Activated T-cell treated with anti-CD3 and anti-CD28 coated beads, Interleukin-2, amount 50 U/mL, for 72 hours (primary cell): ENCODE results near the gene BCL7C. TPM values are rescaled to one million over a fixed set of nuclear protein-coding genes. Genes with fewer than 3 reads are reported as not detected.
A peak's percentile ranks its signal among the peaks of the same experiment; 100 is the strongest.

ENCODE experiments used
- ATAC-seq, 2 donors: fragments of 150-1000 bp; cut with Tn5 transposase; replicated peaks in 1 of 2; 2 replicates each; pipeline ENCODE4 v1.10.0; 2021; ENCODE audit warnings: moderate library complexity in 2 of 2, mild to moderate bottlenecking in 1 of 2
- DNase-seq, 2 donors: peaks; one replicate each; pipeline ENCODE4 v3.0.0; 2021 to 2022; ENCODE audit warnings: mixed read lengths in 1 of 2
- H3K27ac Mint-ChIP-seq: one replicate; pipeline ENCODE4 v1.8.0; 2022; ENCODE audit warnings: mild to moderate bottlenecking, moderate library complexity, mixed read lengths
- H3K27me3 Mint-ChIP-seq: one replicate; pipeline ENCODE4 v1.8.0; 2022; ENCODE audit warnings: low read depth, mixed read lengths
- H3K36me3 Mint-ChIP-seq, 2 donors: one replicate each; pipeline ENCODE4 v1.8.0; 2022; ENCODE audit warnings: mixed read lengths in 2 of 2, mild to moderate bottlenecking in 1 of 2; ENCODE audit not compliant: insufficient read depth in 2 of 2
- H3K4me1 Mint-ChIP-seq: one replicate; pipeline ENCODE4 v1.8.0; 2022; ENCODE audit warnings: low read depth, mixed read lengths
- H3K4me3 Mint-ChIP-seq, 2 donors: one replicate each; pipeline ENCODE4 v1.8.0; 2022; ENCODE audit warnings: mild to moderate bottlenecking in 2 of 2, mixed read lengths in 2 of 2, moderate library complexity in 2 of 2
- H3K9me3 Mint-ChIP-seq, 2 donors: one replicate each; pipeline ENCODE4 v1.8.0; 2022; ENCODE audit warnings: mixed read lengths in 2 of 2
- total RNA-seq, 2 donors: library from RNA; stranded (reverse); gene quantifications; one replicate each; pipeline ENCODE4 v1.2.3, GENCODE V29; 2022

Gene BCL7C
- total RNA-seq, 2 donors from 2014 or later = 21.7 to 23.2 TPM

DNA sequence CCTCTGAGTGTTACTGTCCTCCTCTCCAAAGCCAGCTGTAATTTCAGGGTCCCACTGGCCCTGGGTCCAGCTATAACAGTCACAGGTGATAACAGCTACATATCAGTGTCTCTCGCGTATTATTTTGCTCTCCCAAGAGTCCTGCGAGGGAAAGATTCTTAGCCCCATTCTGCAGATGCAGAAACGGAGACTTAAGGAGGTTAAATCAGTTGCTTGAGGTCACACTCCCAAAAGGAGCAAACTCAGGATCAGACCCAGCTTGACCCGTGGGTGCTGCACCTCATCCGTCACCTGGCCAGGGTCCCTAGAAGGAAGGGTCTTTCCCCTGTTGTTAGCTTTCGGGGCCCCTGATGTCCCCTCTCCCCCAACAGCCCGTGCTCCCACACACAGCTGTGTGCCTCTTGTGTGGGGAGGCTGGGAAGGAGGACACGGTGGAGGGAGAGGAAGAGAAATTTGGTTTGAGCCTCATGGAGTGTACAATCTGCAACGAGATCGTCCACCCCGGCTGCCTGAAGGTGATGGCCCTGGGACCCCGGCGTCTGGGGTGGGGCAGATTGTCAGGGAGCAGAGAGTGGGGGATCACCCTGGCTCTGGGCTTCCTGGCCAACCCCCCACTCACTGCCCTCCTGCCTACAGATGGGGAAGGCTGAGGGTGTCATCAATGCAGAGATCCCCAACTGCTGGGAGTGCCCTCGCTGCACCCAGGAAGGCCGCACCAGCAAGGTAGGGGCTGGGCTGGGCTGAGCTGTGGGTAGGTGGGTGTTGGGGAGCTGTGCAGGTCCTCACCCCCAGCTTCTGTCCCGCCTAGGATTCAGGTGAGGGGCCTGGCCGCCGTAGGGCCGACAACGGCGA is 33.3 kb upstream of the BCL7C start:
- no peak overlapping the region for H3K27ac Mint-ChIP-seq
- H3K4me3 Mint-ChIP-seq = no peak overlapping the region
- H3K27me3 Mint-ChIP-seq = no peaks in the 10 kb centered on the region
- DNase-seq (no peak), ATAC-seq (no peak)
- H3K36me3 Mint-ChIP-seq = peaks cover 0 to 2% of the 10 kb centered on the region in 2 donors
- H3K4me1 Mint-ChIP-seq = peaks cover 9% of the 10 kb centered on the region
- H3K9me3 Mint-ChIP-seq = no peaks in the 10 kb centered on the region

GRCh38 chr16:30925995-30926811 is 32.3 kb upstream of the BCL7C start:
- Mint-ChIP-seq H3K4me3 (peak overlapping the region; percentile 6 to 27), H3K27ac (no peak overlapping the region), H3K4me1 (peaks cover 17% of the 10 kb centered on the region), H3K9me3 (no peaks in the 10 kb centered on the region), H3K27me3 (no peaks in the 10 kb centered on the region), H3K36me3 (peaks cover 0 to 2% of the 10 kb centered on the region in 2 donors)
- DNase-seq (no peak), ATAC-seq (no peak)

DNA sequence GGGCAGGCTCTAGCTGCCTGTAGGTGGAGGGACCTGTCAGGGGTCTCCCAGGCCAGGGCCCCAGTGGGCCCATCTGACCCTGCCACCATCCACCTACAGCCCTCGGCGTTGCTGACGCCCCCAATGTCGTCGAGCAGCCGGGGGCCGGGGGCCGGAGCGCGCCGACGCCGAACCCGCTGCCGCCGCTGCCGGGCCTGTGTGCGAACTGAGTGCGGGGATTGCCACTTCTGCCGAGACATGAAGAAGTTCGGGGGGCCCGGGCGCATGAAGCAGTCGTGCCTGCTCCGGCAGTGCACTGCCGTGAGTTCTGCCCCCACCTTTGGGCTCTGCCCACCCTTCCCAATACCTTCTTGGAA is 31.7 kb upstream of the BCL7C start:
- H3K9me3 Mint-ChIP-seq = no peaks in the 10 kb centered on the region
- H3K4me3 Mint-ChIP-seq = no peak overlapping the region
- peaks cover 22% of the 10 kb centered on the region for H3K4me1 Mint-ChIP-seq
- H3K36me3 Mint-ChIP-seq = no peaks in the 10 kb centered on the region
- no peak for ATAC-seq
- no peak overlapping the region for H3K27ac Mint-ChIP-seq
- no peaks in the 10 kb centered on the region for H3K27me3 Mint-ChIP-seq
- DNase-seq = no peak

DNA sequence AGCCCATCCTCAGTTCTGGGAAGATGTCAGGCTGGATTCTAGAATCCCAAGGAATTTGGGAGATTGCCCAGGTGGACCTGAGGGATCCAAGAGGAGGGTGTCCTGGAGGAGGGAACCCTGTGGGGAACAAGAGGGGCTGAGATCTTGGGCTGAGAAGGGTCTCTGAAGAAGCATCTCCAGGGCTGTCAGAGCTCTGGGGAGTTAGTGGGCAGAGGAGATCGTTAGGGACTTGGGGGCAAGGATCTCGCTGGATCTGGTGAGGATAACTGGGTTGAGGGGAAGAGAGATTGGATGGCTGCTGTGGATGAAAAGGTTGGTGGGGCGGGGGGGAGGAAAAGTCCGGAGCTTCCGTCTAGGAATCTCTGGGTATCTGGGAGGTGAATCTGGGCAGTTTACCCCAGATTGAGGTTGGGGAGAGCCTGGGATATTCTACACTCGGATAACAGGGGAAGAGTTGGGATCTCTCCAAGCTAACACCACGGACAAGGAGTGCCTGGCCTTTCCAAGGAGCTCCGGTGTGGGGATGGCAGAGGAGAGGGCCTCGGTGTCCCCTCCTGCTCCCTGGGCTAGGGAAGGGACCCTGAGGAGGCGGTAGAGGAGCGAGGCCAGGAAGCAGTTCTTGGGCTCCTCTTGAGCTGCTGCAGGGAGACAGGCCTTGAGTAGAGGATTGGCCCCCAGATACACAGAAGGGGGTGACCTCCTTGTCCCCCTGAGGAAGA is 31.2 kb upstream of the BCL7C start:
- no peak for DNase-seq
- no peak for ATAC-seq
- H3K27ac Mint-ChIP-seq = peak overlapping the region; percentile 52
- peaks cover 22% of the 10 kb centered on the region for H3K4me1 Mint-ChIP-seq
- H3K36me3 Mint-ChIP-seq = no peaks in the 10 kb centered on the region
- no peaks in the 10 kb centered on the region for H3K27me3 Mint-ChIP-seq
- H3K4me3 Mint-ChIP-seq = peak overlapping the region; percentile 79 to 82
- no peaks in the 10 kb centered on the region for H3K9me3 Mint-ChIP-seq

DNA sequence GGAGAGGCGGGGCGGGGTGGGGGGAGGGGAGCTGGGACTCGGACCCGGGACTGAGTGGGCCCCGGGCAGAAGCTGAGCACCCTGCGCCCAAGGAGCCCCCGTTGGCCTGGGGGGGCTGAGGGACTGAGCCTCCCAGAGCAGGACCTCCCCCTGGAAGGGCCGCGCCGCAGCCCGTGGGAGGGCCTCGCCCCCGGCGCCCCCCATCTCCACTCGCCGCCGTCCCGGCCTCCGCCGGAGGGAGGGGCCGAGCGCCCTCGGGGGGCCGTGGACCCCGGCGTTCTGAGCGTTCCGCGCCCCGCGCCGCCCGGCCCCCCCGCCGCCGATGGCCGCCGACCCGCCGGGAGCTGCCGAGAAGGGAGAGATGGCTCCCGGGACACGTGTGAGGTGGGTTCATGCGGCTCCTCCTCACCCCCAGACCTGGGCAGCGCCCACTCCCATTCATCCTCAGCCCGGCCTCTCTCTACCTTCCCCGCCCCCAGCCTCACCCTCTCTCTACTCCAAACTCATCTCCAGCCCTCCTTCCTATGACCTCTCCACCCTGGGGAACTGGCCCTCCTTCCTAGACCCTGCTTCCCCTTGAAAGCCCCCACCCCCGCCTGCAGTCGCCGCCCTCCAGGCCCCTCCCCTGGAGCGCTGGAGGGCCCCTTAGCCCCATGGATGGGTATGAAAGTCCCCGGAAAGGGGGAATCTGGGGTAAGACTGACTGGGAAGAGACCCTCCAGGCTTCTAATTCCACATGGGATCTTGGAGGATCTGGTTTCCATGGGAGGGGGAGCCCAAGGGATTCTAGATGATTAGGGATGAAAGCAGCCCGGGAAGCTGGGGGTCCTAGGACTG is 30.4 kb upstream of the BCL7C start:
- Mint-ChIP-seq H3K27ac (peak overlapping the region; percentile 52), H3K36me3 (no peaks in the 10 kb centered on the region)
- DNase-seq = peak in 1 of 2 donors; percentile 29

DNA sequence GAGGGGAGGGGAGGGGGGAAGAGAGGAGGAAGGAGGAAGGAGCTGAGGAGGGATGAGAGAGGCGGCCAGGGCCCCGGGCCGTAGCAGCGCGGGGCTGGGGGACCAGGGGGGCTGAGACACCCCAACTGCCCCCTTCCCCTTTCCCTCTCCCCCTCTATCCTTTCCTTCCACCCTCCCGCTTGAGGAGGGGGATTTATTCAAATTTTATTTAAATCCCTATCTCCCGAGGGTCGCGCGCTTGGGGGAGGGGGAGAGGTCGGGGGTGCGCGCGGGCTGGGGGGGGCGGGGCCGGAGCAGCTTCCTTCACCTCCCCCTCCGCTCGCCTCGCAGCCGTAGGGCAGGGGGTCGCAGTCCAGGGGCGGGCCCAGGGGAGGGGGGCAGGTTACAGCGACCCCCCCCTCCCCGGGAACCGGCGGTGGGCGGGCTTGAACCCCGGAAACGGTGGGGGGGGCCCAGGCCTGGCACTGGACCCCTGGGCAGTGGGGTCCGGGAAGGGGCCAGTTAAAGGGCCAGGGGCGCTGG is 29.7 kb upstream of the BCL7C start, which contains the start of gene FBXL19:
TSS of gene FBXL19 (plus strand) at position 19 of the 522 bp plus-strand sequence. CDS start 2,183 bp downstream, outside the sequence.
- H3K4me3 Mint-ChIP-seq = peak within 1 kb of the TSS; percentile 96 to 99
- H3K27ac Mint-ChIP-seq = peak within 1 kb of the TSS; percentile 98
- no peaks in the 10 kb centered on the region for H3K27me3 Mint-ChIP-seq
- peaks cover 22% of the 10 kb centered on the region for H3K4me1 Mint-ChIP-seq
- no peak for ATAC-seq
- no peaks in the 10 kb centered on the region for H3K36me3 Mint-ChIP-seq
- H3K9me3 Mint-ChIP-seq = no peaks in the 10 kb centered on the region
- DNase-seq = peak in 1 of 2 donors; percentile 17

More for the DNA sequence above, 30.4 kb upstream of the BCL7C start:
- Mint-ChIP-seq H3K4me1 (peaks cover 22% of the 10 kb centered on the region), H3K4me3 (peak overlapping the region; percentile 79 to 82), H3K9me3 (no peaks in the 10 kb centered on the region), H3K27me3 (no peaks in the 10 kb centered on the region)
- ATAC-seq = no peak

DNA sequence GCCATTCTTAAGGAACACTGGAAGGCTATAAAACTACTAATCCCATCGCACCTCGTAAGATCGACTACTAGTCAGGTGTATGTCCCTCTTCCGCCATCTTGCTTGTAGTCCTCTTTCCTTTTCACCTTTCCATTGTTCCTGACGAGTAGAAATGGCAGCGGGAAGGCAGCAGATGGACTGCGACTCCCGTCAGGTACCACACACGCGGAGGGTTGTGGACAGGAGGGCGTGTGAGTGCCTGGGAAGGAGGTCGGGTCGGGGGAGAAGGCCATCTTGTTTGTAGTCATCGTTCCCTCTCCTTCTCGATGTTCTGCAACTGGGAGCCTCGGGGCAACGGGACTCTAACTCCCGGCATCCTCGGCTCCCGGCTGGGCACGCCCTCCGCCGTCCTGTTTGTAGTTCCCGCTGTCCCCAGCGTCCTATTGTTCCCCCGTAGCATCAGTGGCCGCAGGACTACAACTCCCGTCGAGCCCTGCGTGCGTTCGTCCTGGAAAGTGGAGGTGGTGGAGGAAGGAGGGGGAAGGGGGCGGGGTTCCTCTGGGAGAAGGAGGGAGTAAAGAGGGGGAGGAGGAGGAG is 29.2 kb upstream of the BCL7C start:
- Mint-ChIP-seq H3K4me1 (peaks cover 22% of the 10 kb centered on the region), H3K36me3 (no peaks in the 10 kb centered on the region), H3K9me3 (no peaks in the 10 kb centered on the region), H3K4me3 (peak overlapping the region; percentile 96 to 99), H3K27me3 (no peaks in the 10 kb centered on the region), H3K27ac (peak overlapping the region; percentile 98)
- ATAC-seq (peak; percentile 82 to 83), DNase-seq (peak; percentile 96 to 97)

- Mint-ChIP-seq H3K27ac (peak overlapping the region; percentile 98), H3K36me3 (no peaks in the 10 kb centered on the region), H3K27me3 (no peaks in the 10 kb centered on the region), H3K4me3 (peak overlapping the region; percentile 96 to 99), H3K9me3 (no peaks in the 10 kb centered on the region), H3K4me1 (peaks cover 22% of the 10 kb centered on the region)
- peak; percentile 80 to 82 for ATAC-seq
- peak; percentile 99 to 100 for DNase-seq
Observed at GRCh38 chr16:30922420-30922959, 28.6 kb upstream of the BCL7C start.

DNA sequence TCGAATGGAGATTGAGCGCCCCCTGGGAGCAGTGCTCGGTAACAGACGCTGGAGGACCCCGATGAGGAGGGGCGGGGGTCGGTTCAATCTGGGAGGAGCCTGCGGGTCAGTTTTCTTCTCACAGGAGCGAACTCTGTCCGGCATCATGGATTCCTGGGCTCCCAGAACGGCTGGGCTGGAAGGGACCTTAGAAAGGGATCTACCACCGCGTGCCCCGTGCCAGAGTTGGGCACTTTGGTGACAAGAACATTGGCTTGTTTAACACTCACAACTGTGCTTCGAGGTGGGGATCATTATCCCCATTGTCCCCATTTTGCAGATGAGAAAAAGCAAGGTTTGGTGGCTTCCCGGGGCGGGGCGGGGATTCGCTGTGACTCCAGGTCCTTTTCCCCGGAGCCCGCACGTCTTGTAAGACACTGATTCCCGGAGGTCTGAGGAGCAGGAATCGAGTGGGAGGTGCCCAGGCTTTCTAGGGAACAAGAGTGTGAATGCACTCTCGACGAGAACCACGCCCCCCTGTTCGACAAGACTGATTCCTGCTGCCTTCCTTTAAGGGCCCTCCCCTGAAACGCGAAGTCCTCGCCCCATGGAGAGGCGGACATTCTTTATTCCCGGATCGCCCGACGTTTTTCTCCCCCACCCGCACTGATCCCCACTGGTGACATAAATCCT is 28.0 kb upstream of the BCL7C start:
- Mint-ChIP-seq H3K27ac (peak overlapping the region; percentile 98), H3K9me3 (no peaks in the 10 kb centered on the region), H3K36me3 (no peaks in the 10 kb centered on the region), H3K27me3 (no peaks in the 10 kb centered on the region), H3K4me3 (peak overlapping the region; percentile 96 to 99), H3K4me1 (peaks cover 22% of the 10 kb centered on the region)
- peak; percentile 1 to 10 for ATAC-seq
- DNase-seq = peak; percentile 90 to 92

- H3K4me1 Mint-ChIP-seq = peaks cover 22% of the 10 kb centered on the region
- H3K9me3 Mint-ChIP-seq = no peaks in the 10 kb centered on the region
- DNase-seq = no peak
- H3K27me3 Mint-ChIP-seq = no peaks in the 10 kb centered on the region
- ATAC-seq = no peak
- peak overlapping the region; percentile 92 for H3K27ac Mint-ChIP-seq
- peak overlapping the region; percentile 96 to 99 for H3K4me3 Mint-ChIP-seq
- no peaks in the 10 kb centered on the region for H3K36me3 Mint-ChIP-seq
Observed at GRCh38 chr16:30921459-30921747, 27.5 kb upstream of the BCL7C start.

GRCh38 chr16:30920891-30921290 is 27.0 kb upstream of the BCL7C start:
- ATAC-seq = no peak
- no peak overlapping the region for H3K27ac Mint-ChIP-seq

More at GRCh38 chr16:30920891-30921290, 27.0 kb upstream of the BCL7C start:
- H3K27me3 Mint-ChIP-seq = no peaks in the 10 kb centered on the region
- H3K36me3 Mint-ChIP-seq = no peaks in the 10 kb centered on the region
- no peaks in the 10 kb centered on the region for H3K9me3 Mint-ChIP-seq
- no peak for DNase-seq
- H3K4me1 Mint-ChIP-seq = peaks cover 22% of the 10 kb centered on the region
- peak overlapping the region; percentile 32 to 99 for H3K4me3 Mint-ChIP-seq
